ENCODE data around the gene SCAMP2.

- TF ChIP-seq CSRNP3 (CRISPR knock-in tag; IDR thresholded peaks at IDR 0.05) (no peak), ZC3H10 (CRISPR knock-in tag; IDR thresholded peaks at IDR 0.05) (no peak), CSDC2 (CRISPR knock-in tag; IDR thresholded peaks at IDR 0.05) (no peak), ZFP30 (CRISPR knock-in tag; IDR thresholded peaks at IDR 0.05) (no peak), PATZ1 (CRISPR knock-in tag; IDR thresholded peaks at IDR 0.05; ENCODE audit: borderline replicate concordance) (no peak)
Measured at GRCh38 chr15:74841891-74842373, 31.2 kb downstream of the SCAMP2 start.

Data from SK-N-SH treated with all-trans-retinoic acid at 6 μM for 48 hours (cell line).